Colon (tissue), 2 donors: ENCODE results near the gene COL24A1.
"Not testable (repeated sequence)": the region's sequence is repeated elsewhere in the genome, so short reads cannot be mapped to it uniquely, and the experiment has no call there.

Experiments
- FAIRE-seq: peaks from 2 replicates; lab custom pipeline; 2012; peaks lifted over from hg19 to GRCh38; lab: Jason Lieb, UNC
- donor health status: control.
- donor health status: control.

Gene COL24A1

DNA sequence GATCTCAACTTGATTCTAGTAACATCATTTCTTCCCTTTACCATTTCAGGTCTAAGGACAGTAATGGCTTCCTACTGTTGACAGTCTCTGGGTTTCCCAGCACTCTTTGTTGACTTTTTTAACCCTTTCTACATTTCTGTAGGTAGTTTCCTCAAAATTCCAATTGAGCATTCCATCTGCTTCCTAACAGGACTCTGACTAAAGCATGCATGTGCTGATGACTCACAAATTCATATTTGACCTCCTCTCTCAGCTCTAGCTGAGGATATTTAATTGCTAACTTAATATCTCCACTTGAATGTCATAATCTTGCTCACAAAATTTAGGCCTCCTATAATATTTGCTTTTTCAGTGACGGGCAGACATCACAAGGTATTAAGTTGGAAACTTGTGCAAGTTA lies 355.1 kb downstream of the COL24A1 start:
- FAIRE-seq, result no peak

DNA sequence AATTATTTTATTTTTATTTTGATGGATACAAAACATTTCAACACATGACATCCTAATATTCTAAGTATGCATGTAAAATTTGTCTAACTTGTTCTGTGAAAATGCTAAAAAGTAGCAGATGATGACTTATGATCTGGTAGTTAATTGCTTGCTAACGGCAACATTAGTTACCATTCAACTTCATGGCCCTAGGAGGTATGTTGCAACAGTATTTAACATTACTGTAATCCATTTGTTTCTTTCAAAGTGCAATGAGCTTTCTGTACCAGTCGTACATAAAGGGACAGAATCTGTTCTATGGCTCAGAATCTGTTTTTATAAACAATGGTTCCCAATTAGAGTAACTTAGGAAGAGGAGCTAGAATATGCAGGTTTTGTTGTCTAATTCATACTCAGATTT lies 356.8 kb downstream of the COL24A1 start:
- FAIRE-seq, result no peak

DNA sequence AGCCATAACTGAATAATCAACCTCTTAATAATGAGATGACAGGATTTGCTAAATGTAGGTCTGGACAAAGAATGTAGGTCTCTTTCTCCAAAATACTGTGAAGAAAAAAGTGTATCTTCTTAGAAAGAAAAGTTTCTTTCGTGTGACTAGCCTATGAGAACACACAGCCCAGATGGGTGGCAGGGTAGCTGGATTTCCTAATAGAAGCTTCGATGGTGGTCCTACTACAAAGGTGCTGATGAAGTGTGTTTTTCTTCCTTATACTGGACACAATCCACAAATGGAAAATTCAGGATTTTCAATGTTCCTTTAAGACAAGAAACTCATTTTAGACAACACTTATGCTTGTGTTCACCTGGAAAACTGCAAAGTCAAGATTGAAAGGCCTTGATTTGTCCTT lies 358.2 kb downstream of the COL24A1 start:
- no peak for FAIRE-seq

DNA sequence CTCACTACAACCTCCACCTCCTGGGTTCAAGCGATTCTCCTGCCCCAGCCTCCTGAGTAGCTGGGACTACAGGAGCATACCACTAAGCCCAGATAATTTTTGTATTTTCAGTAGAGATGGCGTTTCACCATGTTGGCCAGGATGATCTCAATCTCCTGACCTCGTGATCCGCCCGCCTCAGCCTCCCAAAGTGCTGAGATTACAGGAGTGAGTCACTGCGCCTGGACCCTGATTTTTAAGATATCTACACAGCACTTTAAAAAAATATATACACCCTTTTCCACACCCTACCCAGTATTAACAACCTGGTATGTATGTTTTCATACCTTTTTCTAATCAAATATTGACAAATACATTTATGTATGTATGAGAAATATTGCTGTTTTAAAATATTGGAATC lies 379.6 kb downstream of the COL24A1 start:
- not testable (repeated sequence) for FAIRE-seq

DNA sequence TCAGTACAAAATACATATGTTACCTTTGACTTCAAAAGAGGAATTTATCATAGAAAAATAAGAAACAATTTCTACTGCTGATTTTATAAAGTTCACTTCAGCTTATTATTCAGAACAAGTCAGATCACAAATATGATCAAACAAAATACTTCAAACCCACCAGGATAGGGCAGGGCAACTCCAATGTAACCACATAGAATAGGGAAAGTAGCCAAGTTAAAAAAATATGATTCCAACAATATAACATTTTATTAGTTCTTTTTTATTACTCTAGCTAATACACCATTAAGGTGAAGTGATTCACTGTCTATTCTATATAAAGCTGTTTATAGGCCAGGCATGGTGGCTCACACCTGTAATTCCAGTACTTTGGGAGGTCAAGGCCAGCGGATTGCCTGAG lies 393.8 kb downstream of the COL24A1 start:
- no peak for FAIRE-seq

DNA sequence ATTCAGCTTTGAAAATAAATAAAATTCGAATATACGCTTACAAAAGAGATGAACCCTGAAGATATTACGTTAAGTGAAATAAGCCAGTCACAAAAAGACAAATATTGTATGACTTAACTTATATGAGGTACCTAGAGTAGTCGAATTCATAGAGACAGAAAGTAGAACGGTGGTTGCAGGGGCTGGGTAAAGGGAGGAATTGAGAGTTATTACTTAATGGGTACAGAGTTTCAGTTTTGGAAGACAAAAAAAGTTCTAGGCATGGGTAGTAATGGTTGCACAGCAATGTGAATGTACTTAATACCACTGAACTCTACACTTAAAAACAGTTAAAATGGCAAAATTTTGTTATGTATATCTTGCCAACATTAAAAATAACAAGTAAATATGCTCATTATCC lies 399.7 kb downstream of the COL24A1 start:
- FAIRE-seq, result no peak

DNA sequence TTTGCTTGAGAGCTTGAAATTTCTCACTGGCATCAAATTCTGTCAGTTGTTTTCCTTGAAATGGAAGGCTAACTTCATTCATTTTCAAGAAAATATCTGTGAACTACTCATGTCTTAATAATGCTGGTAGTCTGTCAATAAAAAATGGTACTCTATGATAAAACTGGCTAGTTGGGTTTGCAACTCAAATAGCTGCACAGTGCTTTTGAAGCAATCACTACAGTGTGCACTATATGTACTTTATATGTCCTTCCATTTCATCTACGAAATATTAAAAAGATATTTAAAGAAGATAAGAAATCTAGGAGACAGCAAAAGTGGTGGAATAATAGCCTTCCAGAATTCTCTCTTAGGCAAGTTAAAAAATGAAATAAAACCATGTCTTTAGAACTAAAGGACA lies 408.5 kb downstream of the COL24A1 start:
- no peak for FAIRE-seq

DNA sequence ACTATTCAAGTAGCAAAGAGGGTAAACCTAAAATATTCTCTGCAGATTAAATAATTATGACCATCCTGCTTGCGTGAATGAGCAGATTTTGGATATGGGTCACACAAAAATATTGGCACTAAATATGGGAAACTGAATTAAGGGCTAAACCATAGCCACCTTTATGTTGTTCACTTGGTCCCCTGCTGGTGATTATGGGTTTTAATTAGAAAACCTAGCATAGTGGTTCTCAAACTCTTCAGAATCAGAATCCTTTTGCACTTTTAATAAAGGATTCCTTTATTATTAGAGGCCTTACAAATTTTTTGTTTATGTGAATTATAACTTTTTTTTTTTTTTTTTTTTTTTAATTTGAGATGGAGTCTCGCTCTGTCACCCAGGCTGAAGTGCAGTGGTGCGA lies 409.8 kb downstream of the COL24A1 start:
- no peak for FAIRE-seq

DNA sequence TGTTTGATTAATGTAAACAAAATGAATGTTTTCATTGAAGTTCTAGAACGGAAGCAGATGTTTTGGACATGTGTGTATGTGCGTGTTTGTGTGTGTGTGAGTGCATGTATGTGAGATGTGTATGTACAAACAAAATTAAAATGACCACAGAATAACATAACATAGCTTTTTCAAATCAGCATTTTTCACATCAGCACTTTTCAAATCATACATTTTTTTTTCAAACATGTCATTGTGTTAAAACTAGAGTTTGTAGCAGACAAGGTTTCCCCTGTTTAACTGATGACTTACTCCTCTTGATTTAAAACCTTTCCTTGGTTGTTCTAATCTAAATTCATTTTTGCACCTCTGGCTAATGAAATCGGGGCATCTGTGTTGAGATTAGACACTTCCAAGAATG lies 412.8 kb downstream of the COL24A1 start:
- FAIRE-seq, result no peak

DNA sequence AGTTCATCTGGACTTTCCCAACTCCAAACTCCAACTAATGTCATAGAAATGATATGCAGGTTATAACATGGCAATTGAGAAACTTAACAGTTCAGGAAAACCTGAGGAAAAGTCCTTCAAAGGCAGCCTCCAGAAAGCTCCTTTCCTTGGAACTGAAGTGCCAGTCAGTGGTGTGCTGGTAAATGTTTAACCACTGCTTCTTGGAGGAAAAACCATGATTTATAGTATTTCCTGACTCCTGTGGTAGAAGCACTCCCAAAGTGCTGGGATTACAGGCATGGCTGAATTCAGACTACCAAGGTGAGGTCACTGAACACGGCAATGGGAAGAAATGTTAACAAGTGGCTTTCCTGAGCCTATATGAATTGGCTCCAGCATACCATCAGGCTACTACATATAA lies 421.6 kb downstream of the COL24A1 start:
- FAIRE-seq, result no peak

DNA sequence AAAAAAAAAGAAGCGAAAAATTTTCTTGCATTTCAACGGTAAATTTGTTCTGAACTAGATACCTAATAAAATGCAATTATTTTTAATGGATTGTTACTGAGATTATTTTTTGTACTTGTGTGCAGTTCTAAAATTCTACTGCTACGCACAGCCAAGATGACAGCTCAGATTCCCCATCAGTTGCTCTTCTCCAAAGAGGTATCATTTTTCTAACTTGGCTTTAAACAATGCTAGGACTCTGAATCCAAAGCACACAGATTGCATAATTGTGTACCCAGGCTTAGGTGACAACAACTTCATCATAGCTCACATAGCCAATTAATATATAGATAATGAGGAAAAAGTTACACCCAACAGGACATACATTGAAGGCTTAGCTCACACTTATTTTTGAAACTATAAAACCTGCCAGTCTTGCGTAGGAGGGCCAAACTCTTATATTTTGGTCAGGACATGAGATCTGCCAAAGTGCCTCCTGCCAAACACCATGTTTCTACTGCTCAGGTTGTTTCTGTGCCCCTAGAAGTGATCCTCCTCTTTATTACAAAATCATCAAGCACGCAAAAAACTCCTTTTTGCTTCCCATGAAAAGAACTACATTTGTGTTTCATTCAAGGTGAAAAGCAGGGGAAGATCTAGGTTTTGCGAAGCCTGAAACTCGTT lies 437.8 kb downstream of the COL24A1 start:
- FAIRE-seq, result no peak

DNA sequence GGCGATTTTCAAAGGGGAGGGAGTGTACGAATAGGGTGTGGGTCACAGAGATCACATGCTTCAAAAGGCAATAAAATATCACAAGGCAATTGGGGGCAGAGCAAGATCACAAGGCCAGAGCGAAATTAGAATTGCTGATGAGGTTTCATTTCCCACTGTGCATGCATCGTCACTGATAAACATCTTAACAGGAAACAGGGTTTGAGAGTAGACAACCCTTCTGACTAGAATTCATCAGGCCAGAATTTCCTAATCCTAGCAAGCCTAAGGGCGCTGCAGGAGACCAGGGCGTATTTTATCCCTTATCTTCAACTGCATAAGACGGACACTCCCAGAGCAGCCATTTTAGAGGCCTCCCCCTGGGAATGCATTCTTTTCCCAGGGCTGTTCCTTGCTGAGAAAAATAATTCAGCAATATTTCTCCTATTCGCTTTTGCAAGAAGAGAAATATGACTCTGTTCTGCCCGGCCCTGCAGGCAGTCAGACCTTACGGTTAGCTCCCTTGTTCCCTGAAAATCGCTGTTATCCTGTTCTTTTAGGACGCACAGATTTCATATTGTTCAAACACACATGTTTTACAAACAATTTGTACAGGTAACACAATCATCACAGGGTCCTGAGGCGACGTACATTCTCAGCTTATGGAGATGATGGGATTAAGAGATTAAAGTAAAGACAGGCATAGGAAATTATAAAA lies 442.0 kb downstream of the COL24A1 start:
- FAIRE-seq, result not testable (repeated sequence)

DNA sequence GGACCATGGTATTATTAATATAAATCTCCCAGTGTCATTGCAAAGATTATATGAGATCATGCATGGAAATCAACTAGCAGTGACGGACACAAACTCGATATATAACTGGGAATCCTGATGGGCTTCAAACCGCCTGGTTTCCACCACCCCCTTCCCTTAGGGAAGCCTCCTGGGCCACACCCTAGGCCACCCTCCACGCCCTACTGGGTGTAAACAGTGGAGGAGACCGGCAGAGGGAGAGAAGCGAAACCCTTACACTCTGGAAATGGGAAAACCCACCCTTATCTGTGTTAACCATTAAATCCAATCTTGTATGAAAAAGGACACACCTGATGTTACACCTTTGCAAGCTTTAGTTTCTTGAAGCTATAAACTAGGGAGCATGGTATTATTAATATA lies 447.7 kb downstream of the COL24A1 start:
- no peak for FAIRE-seq

DNA sequence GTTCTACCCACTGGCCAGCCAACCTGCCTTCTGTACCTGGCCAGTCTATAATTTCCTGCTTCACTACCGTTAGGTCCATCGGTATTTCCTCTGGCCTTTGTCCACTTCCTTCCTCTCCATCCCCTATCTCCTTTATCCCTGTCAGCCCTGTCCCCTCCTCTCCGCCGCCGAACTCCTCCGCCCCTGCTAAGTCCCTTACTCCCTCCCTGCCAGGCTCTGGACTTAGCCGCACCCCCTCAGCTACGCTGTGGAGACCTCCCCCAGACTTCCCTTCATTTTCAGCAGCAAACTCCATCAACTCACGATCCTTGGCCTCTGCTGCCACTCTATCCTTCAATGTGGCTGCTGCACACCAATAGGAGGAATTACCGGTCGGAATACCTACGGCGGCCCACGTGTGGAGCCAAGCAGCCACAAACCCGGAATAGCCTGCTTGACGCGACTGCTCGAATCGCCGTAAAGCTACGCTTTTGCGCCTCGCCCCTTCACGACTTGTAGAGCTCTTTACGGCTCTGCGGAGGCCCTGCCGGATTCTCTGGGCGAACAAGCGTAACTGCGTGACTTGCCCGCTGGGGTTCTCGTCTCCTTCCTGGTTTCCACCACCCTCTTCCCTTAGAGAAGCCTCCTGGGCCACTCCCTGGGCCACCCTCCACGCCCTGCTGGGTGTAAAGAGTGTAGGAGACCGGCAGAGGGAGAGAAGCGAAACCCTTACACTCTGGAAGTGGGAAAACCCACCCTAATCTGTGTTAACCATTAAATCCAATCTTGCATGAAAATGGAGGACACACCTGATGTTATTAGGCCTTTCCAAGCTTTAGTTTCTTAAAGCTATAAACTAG lies 448.4 kb downstream of the COL24A1 start, which contains the start of gene ZNHIT6:
ZNHIT6 (minus strand) TSS at position 444 of the 839 bp plus-strand sequence; CDS start at position 295, 149 bp downstream.
- no peak for FAIRE-seq

DNA sequence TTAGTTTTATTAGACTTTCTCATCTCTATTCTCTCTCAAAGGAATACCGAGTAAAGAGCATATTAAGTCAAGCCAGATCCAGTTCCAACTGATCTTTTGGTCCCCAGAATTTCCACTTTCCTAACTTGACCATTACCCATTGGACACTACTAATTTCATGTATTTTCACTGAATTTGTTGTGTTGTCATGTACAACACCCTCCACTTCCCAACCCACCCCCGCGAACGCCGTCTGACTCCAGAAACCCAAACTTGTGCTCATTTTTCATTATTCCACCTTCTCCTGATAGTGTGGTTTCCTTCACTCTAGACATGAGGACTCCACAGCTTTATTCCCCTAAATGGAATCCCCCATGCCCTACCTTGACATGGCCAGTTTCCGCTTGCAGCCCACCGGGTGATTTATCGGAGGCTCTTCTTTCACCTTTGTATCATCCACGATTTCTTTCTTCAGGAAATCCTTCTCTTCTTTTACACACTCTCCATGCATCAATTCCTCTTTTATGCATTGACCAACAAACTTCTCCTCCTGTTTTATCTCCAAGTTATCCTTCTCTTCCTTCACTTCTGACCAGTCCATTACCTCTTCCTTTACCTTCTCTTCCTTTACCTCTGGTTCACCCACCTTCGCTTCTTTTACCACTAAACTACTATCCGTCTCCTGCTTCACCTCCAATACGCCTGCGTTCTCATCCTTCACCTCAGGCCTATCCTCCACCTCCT lies 449.1 kb downstream of the COL24A1 start:
- FAIRE-seq, result no peak

DNA sequence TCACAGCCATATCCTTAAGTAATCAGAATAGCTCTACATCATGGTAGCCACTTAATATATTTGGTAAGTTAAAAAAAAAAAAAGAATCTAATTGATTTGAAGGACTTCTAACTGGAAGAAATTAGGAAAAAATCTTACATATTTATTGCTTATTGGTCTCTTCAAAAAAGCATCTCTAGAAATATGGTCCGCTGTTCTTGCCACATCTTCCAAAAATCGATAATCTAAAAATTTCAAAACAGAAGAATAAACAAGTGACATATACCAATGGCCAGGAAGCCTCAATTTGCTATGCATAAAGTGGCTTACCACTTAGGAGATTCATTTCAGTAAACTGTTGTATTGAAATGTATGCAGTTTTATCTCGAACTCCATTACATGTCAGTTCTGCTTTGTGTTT lies 450.6 kb downstream of the COL24A1 start:
- no peak for FAIRE-seq

DNA sequence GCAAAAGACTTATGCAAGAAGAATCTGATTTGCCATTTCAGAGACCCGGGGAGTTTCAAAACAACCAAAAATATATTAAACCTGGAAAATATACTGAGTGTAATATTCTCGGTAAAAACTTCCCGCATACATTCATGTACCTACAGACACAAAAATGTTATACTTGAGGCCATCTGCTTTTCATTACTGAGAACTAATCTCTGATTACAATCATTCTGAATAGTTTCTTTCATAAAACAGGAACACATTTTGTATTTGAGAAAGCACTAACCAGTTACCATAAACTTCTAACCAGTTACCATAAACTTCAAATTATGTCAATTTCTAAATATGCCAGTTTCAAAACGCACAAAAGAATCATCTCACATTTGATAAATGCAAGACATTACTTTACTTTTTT lies 456.1 kb downstream of the COL24A1 start:
- no peak for FAIRE-seq

DNA sequence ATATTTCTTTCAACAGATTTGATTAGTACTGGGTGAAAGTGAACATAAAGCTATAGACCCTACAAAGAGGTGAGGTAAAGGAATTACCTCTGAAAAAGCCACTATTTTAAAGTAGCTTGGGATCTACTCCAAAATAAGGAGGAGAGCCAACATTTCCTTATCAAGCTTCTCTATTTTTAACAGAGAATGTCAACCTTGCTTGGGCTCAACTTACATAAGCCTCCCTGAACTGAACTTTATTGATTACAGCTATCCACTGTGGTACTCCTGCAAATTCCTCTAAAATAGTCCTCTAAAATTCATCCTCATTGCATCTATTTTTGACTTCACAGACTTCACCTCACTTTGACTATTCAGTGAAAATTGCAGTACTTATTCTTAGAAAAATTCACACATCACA lies 458.7 kb downstream of the COL24A1 start:
- no peak for FAIRE-seq

DNA sequence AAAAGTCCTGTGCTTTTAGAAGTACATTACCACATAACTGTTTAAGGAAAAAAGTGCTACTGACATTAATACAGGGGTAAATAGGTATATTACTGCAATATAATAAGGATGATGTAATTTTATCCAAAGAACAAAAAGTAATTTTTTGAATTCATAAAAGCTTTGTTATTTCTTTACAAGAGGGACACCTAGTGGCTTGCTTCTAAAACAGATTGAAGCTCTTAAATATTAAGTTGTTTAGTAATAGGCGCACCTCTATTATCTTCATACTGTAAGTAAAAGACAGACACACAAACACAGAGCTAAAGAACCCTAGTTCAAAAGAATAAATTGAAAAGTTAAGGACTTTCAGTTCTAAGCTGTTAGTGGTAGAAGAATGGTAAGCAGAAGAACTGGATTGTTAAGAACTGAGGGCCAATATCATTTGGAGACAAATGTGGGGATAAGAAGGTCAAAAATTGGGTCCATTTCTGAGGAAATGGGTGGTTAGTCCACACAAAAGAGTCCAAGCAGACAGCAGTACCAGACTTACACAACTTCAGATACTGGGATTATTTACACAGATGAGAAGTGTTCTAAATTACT lies 463.8 kb downstream of the COL24A1 start:
- FAIRE-seq, result peak; percentile 31

DNA sequence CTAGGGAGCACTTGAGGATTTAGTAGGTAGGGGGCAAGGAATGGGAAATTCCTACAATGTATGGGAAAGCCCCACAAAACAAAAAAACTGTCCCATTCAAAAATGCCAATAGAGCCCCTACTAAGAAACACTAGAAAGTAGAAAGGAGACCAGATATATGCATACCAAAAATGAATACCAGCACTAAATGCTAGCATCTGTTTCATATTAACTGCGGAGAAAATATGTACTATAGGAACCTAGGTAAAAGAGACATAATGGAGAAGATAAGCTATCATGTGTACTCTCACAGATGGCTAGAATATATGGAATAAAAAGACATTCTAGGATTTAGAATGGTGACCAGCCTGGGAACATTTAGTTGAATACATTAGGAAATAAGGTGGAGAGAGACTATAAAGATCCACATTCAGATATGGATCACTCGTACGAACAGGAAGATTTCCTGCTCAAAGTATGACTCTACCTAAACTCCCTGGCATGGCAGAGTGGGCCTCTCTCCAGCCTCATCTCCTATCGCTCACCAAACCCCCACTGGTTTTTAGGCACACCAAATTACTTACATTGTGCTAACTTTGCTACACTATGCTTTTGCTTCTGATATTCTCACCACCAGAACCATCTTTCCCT lies 466.7 kb downstream of the COL24A1 start:
- no peak for FAIRE-seq

DNA sequence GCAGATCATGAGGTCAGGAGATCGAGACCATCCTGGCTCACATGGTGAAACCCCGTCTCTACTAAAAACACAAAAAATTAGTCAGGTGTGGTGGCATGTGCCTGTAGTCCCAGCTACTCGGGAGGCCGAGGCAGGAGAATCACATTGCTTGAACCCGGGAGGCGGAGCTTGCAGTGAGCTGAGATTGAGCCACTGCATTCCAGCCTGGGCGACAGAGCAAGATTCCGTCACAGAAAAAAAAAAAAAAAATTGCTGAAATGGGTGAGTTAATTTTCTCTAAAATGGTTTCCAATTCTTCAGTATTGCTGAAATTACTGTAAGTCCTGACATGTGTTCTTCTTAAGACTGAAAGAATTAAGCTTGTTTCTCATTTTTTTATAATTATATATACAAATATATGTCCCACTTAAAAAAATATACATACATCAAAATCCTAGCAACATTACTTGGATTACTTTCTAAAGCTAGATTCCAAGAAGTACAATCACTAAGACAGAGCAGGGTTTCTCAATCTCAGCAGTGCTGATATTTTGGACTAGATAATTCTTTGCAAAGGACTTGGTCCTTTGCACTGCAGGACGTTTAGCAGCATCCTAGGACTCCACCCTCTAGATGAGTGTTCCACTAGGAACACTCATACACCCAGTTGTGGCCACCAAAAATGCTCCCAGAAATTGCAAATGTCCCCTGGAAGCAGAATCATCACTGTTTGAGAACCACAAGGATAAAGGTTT lies 473.1 kb downstream of the COL24A1 start:
- no peak for FAIRE-seq
